GM12892 (cell line): ENCODE results near the gene SMG6.

ENCODE experiments used
- POLR2A ChIP-seq: IDR thresholded peaks from 2 replicates; pipeline ENCODE4 v1.6.1; 2011; ENCODE audit warnings: low read depth, low read length, control low read depth
- POLR2AphosphoS5 ChIP-seq: IDR thresholded peaks from 2 replicates; pipeline ENCODE4 v1.6.1; 2011; ENCODE audit warnings: low read depth, low read length, control low read depth
- TAF1 ChIP-seq: IDR thresholded peaks from 2 replicates; pipeline ENCODE4 v1.6.1; 2011; ENCODE audit warnings: low read depth, mild to moderate bottlenecking, control low read depth, low read length, borderline replicate concordance

DNA sequence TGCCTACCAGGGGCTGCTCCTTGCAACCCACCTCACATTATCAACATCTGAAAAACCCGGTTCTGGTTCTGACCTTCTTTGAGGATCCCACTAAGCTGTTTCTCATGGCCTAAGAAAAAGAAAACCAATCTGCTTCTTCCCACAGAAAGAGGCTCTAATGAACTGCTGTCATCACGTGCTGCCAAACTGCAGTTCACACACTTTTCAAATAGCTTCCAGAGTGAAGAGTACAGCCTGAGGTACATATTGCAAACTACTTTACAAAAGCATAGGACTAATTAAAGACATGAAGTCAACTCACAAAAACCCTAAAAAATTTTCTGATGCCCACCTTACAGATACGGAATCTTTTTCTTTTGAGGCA is 36.7 kb downstream of the SMG6 start:
- TF ChIP-seq POLR2A (no peak), POLR2AphosphoS5 (no peak; the same call in 1 of the 2 replicates), TAF1 (no peak)
